Endodermal cell (in vitro differentiated cells): ENCODE results near the gene WNT5A. TPM values are rescaled to one million over a fixed set of nuclear protein-coding genes. Genes with fewer than 3 reads are reported as not detected.

ENCODE experiments used
- DNase-seq: peaks from one replicate; pipeline ENCODE4 v3.0.0-alpha.2; 2017
- H3K27ac ChIP-seq: 2 replicates; pipeline ENCODE4 v1.5.1; 2013; ENCODE audit warnings: mild to moderate bottlenecking, low read depth, low read length, moderate library complexity
- H3K27me3 ChIP-seq: 2 replicates; pipeline ENCODE4 v1.6.1; 2013; ENCODE audit warnings: mild to moderate bottlenecking, low read length, moderate library complexity; ENCODE audit not compliant: insufficient read depth, control insufficient read depth, poor library complexity, severe bottlenecking
- H3K36me3 ChIP-seq: 2 replicates; pipeline ENCODE4 v1.7.0; 2013; ENCODE audit warnings: mild to moderate bottlenecking, low read length, moderate library complexity; ENCODE audit not compliant: control insufficient read depth, insufficient read depth
- H3K4me1 ChIP-seq: one replicate; pipeline ENCODE4 v1.7.0; 2013; ENCODE audit warnings: low read length; ENCODE audit not compliant: control insufficient read depth, insufficient read depth
- H3K4me3 ChIP-seq: 2 replicates; pipeline ENCODE4 v1.5.1; 2013; ENCODE audit warnings: mild to moderate bottlenecking, low read length, moderate library complexity
- H3K9ac ChIP-seq: 2 replicates; pipeline ENCODE4 v1.6.1; 2013; ENCODE audit warnings: mild to moderate bottlenecking, low read length, moderate library complexity; ENCODE audit not compliant: poor library complexity, severe bottlenecking; ENCODE audit errors: extremely low read depth
- H3K9me3 ChIP-seq: 2 replicates; pipeline ENCODE4 v1.6.1; 2013; ENCODE audit warnings: mild to moderate bottlenecking, low read length, moderate library complexity; ENCODE audit not compliant: control insufficient read depth
- H3K27ac Mint-ChIP-seq: 2 replicates; pipeline ENCODE4 v1.8.0; 2020; ENCODE audit warnings: mixed read lengths
- H3K27me3 Mint-ChIP-seq: 2 replicates; pipeline ENCODE4 v1.8.0; 2021; ENCODE audit warnings: mild to moderate bottlenecking, mixed read lengths; ENCODE audit not compliant: insufficient read depth
- H3K36me3 Mint-ChIP-seq: 2 replicates; pipeline ENCODE4 v1.8.0; 2020; ENCODE audit warnings: low read depth, mixed read lengths
- H3K4me1 Mint-ChIP-seq: 2 replicates; pipeline ENCODE4 v1.8.0; 2020; ENCODE audit warnings: mixed read lengths
- H3K4me3 Mint-ChIP-seq: 2 replicates; pipeline ENCODE4 v1.8.0; 2020; ENCODE audit warnings: mild to moderate bottlenecking, moderate library complexity, mixed read lengths
- H3K9me3 Mint-ChIP-seq: 2 replicates; pipeline ENCODE4 v1.8.0; 2020; ENCODE audit warnings: mild to moderate bottlenecking, mixed read lengths
- CTCF ChIP-seq: fragments of 200-600 bp; sonication (generic); conservative IDR thresholded peaks from 2 replicates; pipeline ENCODE4 v1.5.0; 2021; ENCODE audit warnings: antibody characterized with exemption, mild to moderate bottlenecking
- WGBS, 2 experiments: methylation state at CpG; one replicate each; pipeline versions ENCODE4 v1.1.5 to v1.1.7; 2013; ENCODE audit warnings: missing lambda C conversion rate in 2 of 2, mixed read lengths in 1 of 2; ENCODE audit not compliant: insufficient coverage in 1 of 2, insufficient read length in 1 of 2; 5-methylcytosine and 5-hydroxymethylcytosine counted together
- total RNA-seq, 2 donors: library from RNA; stranded (reverse); fragmentation: NEBNext Ultra II Directional in 1 of 2; extraction: Animal tissue kit (Norgen Biotek cat#: 25700) in 1 of 2; gene quantifications; 2 replicates in 1 of 2; 3 replicates in 1 of 2; pipeline ENCODE4 v1.2.1, GENCODE V29; 2021

Gene WNT5A
- total RNA-seq, 2 donors from 2014 or later: 0.92 to 1.4 TPM

- H3K27me3 Mint-ChIP-seq: peaks cover 86% of the 10 kb centered on the region
- no peak overlapping the region for H3K9ac ChIP-seq
These were observed 12.9 kb downstream of the WNT5A start for GRCh38 chr3:55474213-55474632.

GRCh38 chr3:55473788-55474187 lies 13.3 kb downstream of the WNT5A start:
- H3K27me3 ChIP-seq: peaks cover 11% of the 10 kb centered on the region
- peaks cover 81% of the 10 kb centered on the region for H3K27me3 Mint-ChIP-seq
- H3K9me3 Mint-ChIP-seq: no peaks in the 10 kb centered on the region

More at GRCh38 chr3:55474213-55474632, 12.9 kb downstream of the WNT5A start:
- 96 to 97% methylated on average over 16 to 44 of the region's 44 CpGs for WGBS, 2 experiments
- H3K9me3 Mint-ChIP-seq: no peaks in the 10 kb centered on the region
- peak; percentile 75 for DNase-seq
- no peaks in the 10 kb centered on the region for H3K36me3 Mint-ChIP-seq
- no peaks in the 10 kb centered on the region for H3K4me1 ChIP-seq
- no peaks in the 10 kb centered on the region for H3K36me3 ChIP-seq
- no peak overlapping the region for H3K4me3 ChIP-seq
- H3K4me3 Mint-ChIP-seq: peak overlapping the region; percentile 56
- no peaks in the 10 kb centered on the region for H3K9me3 ChIP-seq
- no peak overlapping the region for H3K27ac Mint-ChIP-seq
- H3K27me3 ChIP-seq: peaks cover 16% of the 10 kb centered on the region
- peaks cover 9% of the 10 kb centered on the region for H3K4me1 Mint-ChIP-seq
- no peak for TF ChIP-seq CTCF
- no peak overlapping the region for H3K27ac ChIP-seq

GRCh38 chr3:55471522-55472280 lies 15.4 kb downstream of the WNT5A start:
- H3K36me3 ChIP-seq: no peaks in the 10 kb centered on the region
- no peaks in the 10 kb centered on the region for H3K9me3 ChIP-seq
- Mint-ChIP-seq H3K9me3 (no peaks in the 10 kb centered on the region), H3K4me3 (no peak overlapping the region), H3K27me3 (peaks cover 60% of the 10 kb centered on the region), H3K27ac (no peak overlapping the region), H3K4me1 (peaks cover 6% of the 10 kb centered on the region), H3K36me3 (no peaks in the 10 kb centered on the region)
- WGBS, 2 experiments: 91 to 93% methylated on average over 8 of the region's 8 CpGs
- no peak overlapping the region for H3K9ac ChIP-seq
- no peak overlapping the region for H3K27ac ChIP-seq
- H3K4me1 ChIP-seq: no peaks in the 10 kb centered on the region
- no peak overlapping the region for H3K4me3 ChIP-seq
- peaks cover 8% of the 10 kb centered on the region for H3K27me3 ChIP-seq
- no peak for TF ChIP-seq CTCF
- DNase-seq: no peak

More at GRCh38 chr3:55473788-55474187, 13.3 kb downstream of the WNT5A start:
- no peak overlapping the region for H3K9ac ChIP-seq
- no peaks in the 10 kb centered on the region for H3K4me1 ChIP-seq
- 90 to 93% methylated on average over 5 to 6 of the region's 6 CpGs for WGBS, 2 experiments
- no peaks in the 10 kb centered on the region for H3K36me3 ChIP-seq
- Mint-ChIP-seq H3K4me3 (peak overlapping the region; percentile 56), H3K27ac (no peak overlapping the region), H3K36me3 (no peaks in the 10 kb centered on the region), H3K4me1 (peaks cover 11% of the 10 kb centered on the region)
- no peak overlapping the region for H3K4me3 ChIP-seq
- no peak for TF ChIP-seq CTCF
- no peak overlapping the region for H3K27ac ChIP-seq
- no peaks in the 10 kb centered on the region for H3K9me3 ChIP-seq
- no peak for DNase-seq
